GM23338 (cell line): ENCODE data around the gene RALGPS1. TPM values are rescaled to one million over a fixed set of nuclear protein-coding genes. Genes with fewer than 3 reads are reported as not detected.
A peak's percentile ranks its signal among the peaks of the same experiment; 100 is the strongest.
"Not testable (repeated sequence)": the region's sequence is repeated elsewhere in the genome, so short reads cannot be mapped to it uniquely, and the experiment has no call there.

Experiments
- ATAC-seq: fragments of 200-7000 bp; cut with Tn5 transposase; 3 replicates; pipeline ENCODE4 v1.9.1; 2020
- DNase-seq: peaks from one replicate; pipeline ENCODE4 v3.0.0-alpha.2; 2015; ENCODE audit warnings: low spot score
- H2AFZ ChIP-seq: fragments of 200-600 bp; sonication (generic); 2 replicates; pipeline ENCODE4 v1.8.0; 2016; ENCODE audit warnings: antibody characterized with exemption, mild to moderate bottlenecking, moderate library complexity
- H3F3A ChIP-seq: fragments of 200-600 bp; sonication (generic); replicated peaks from 2 replicates; pipeline ENCODE4 v1.8.0; 2017; ENCODE audit warnings: antibody characterized with exemption, mixed run types, low read depth
- H3K27ac ChIP-seq: fragments of 200-600 bp; sonication (generic); 2 replicates; pipeline ENCODE4 v1.6.1; 2016; ENCODE audit warnings: low read depth
- H3K27me3 ChIP-seq: fragments of 200-600 bp; sonication (generic); 2 replicates; pipeline ENCODE4 v1.8.0; 2016; ENCODE audit warnings: mild to moderate bottlenecking, mixed run types, moderate library complexity; ENCODE audit not compliant: insufficient read depth
- H3K36me3 ChIP-seq: fragments of 200-600 bp; sonication (generic); 2 replicates; pipeline ENCODE4 v1.8.0; 2016; ENCODE audit warnings: mild to moderate bottlenecking; ENCODE audit not compliant: insufficient read depth
- H3K4me1 ChIP-seq: fragments of 200-600 bp; sonication (generic); 2 replicates; pipeline ENCODE4 v1.8.0; 2016; ENCODE audit warnings: mild to moderate bottlenecking, moderate library complexity; ENCODE audit not compliant: insufficient read depth
- H3K4me2 ChIP-seq: fragments of 200-600 bp; sonication (generic); 2 replicates; pipeline ENCODE4 v1.7.1; 2017; ENCODE audit warnings: mixed run types
- H3K4me3 ChIP-seq: fragments of 200-600 bp; sonication (generic); 2 replicates; pipeline ENCODE4 v1.6.1; 2016; ENCODE audit warnings: mixed run types
- H3K79me2 ChIP-seq: fragments of 200-600 bp; sonication (generic); replicated peaks from 2 replicates; pipeline ENCODE4 v1.8.0; 2017; ENCODE audit warnings: mild to moderate bottlenecking; ENCODE audit not compliant: insufficient read depth
- H3K9me2 ChIP-seq: fragments of 200-600 bp; sonication (generic); 2 replicates; pipeline ENCODE4 v1.8.0; 2017; ENCODE audit not compliant: insufficient read depth
- H4K20me1 ChIP-seq: fragments of 200-600 bp; sonication (generic); replicated peaks from 2 replicates; pipeline ENCODE4 v1.8.0; 2017; ENCODE audit warnings: mild to moderate bottlenecking; ENCODE audit not compliant: insufficient read depth
- H3K27ac Mint-ChIP-seq: 2 replicates; pipeline ENCODE4 v1.8.0; 2020; ENCODE audit warnings: inconsistent platforms, mild to moderate bottlenecking, moderate library complexity, mixed read lengths
- H3K27me3 Mint-ChIP-seq: 3 replicates; pipeline ENCODE4 v1.8.0; 2022; ENCODE audit warnings: low read depth, mild to moderate bottlenecking, moderate library complexity, mixed read lengths, inconsistent platforms; ENCODE audit not compliant: insufficient read depth, poor library complexity
- H3K36me3 Mint-ChIP-seq: 3 replicates; pipeline ENCODE4 v1.8.0; 2021; ENCODE audit warnings: low read depth, mild to moderate bottlenecking, inconsistent platforms, moderate library complexity, mixed read lengths
- H3K4me1 Mint-ChIP-seq: 3 replicates; pipeline ENCODE4 v1.8.0; 2020; ENCODE audit warnings: mild to moderate bottlenecking, inconsistent platforms, mixed read lengths
- H3K4me3 Mint-ChIP-seq: 3 replicates; pipeline ENCODE4 v1.8.0; 2021; ENCODE audit warnings: moderate library complexity, mild to moderate bottlenecking, inconsistent platforms, mixed read lengths
- H3K9me3 Mint-ChIP-seq: 3 replicates; pipeline ENCODE4 v1.8.0; 2020; ENCODE audit warnings: moderate library complexity, mild to moderate bottlenecking, inconsistent platforms, mixed read lengths
- NANOG ChIP-seq: IDR thresholded peaks from 2 replicates; pipeline ENCODE4 v1.6.1; 2016; ENCODE audit warnings: antibody characterized with exemption, borderline replicate concordance
- ZNF114 ChIP-seq: fragments of 250-450 bp; sonication (Bioruptor Pico); IDR thresholded peaks from 2 replicates; pipeline ENCODE4 v1.5.0; 2020; ENCODE audit warnings: mild to moderate bottlenecking, moderate library complexity
- polyA plus RNA-seq: library from polyadenylated mRNA; unstranded; fragments of >200 nt; fragmentation: Nextera tagmentation; extraction: Ambion mirVana; gene quantifications from 2 replicates; pipeline ENCODE4 v1.2.1, GENCODE V29; 2016
- total RNA-seq: library from RNA; depleted of rRNA; stranded (reverse); fragments of >200 nt; shearing (Covaris generic); gene quantifications from 2 replicates; pipeline ENCODE4 v1.2.3, GENCODE V29; 2014
- TF ChIP-seq, protein P1 (sequence below), 2 experiments: fragments of 200-600 bp in 1 of 2; sonication (generic) in 1 of 2; conservative IDR thresholded peaks; 2 replicates each; pipeline versions ENCODE4 v1.5.1 to v1.6.1; 2016 to 2017; ENCODE audit warnings: antibody characterized with exemption in 2 of 2, low read depth in 2 of 2, mild to moderate bottlenecking in 2 of 2, moderate library complexity in 1 of 2
- TF ChIP-seq, protein P2 (sequence below): IDR thresholded peaks from one replicate; pipeline ENCODE4 v1.6.1; 2018; ENCODE audit warnings: antibody characterized with exemption; ENCODE audit not compliant: unreplicated experiment

Gene RALGPS1
- total and polyA plus RNA-seq, 2 experiments from 2014 or later, result 18.2 to 57.1 TPM

DNA sequence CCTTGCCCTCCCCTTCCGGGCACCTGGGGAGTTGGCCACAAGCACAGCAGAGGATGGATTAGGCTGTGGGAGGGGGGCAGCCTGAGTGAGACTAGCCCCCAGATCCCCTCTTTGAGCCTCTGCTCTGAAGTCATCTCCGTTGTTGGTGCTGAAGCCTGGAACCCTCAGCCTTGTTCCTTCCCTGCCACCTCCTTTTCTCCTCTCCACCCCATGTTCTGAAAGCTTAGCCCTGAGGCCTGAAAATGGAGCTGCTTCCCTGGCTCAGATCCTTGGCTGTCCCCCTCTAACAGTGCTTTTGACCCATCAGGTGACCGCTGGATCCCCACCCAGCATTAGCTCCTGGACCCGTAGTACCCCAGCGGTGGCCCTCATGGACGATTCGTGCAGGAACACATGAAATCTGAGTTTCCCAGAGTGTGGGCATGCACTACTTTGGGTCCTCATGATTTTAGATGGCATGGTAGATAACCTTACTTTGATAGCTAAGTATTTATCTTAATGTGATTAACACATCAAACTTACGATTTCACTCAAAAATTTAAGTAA is 229.4 kb downstream of the RALGPS1 start (continued):
- TF ChIP-seq, protein P1, sequence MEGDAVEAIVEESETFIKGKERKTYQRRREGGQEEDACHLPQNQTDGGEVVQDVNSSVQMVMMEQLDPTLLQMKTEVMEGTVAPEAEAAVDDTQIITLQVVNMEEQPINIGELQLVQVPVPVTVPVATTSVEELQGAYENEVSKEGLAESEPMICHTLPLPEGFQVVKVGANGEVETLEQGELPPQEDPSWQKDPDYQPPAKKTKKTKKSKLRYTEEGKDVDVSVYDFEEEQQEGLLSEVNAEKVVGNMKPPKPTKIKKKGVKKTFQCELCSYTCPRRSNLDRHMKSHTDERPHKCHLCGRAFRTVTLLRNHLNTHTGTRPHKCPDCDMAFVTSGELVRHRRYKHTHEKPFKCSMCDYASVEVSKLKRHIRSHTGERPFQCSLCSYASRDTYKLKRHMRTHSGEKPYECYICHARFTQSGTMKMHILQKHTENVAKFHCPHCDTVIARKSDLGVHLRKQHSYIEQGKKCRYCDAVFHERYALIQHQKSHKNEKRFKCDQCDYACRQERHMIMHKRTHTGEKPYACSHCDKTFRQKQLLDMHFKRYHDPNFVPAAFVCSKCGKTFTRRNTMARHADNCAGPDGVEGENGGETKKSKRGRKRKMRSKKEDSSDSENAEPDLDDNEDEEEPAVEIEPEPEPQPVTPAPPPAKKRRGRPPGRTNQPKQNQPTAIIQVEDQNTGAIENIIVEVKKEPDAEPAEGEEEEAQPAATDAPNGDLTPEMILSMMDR (conservative IDR thresholded peaks at IDR 0.05; ENCODE audit: low read depth in 2 of 2), result no peak
- TF ChIP-seq, protein P2, sequence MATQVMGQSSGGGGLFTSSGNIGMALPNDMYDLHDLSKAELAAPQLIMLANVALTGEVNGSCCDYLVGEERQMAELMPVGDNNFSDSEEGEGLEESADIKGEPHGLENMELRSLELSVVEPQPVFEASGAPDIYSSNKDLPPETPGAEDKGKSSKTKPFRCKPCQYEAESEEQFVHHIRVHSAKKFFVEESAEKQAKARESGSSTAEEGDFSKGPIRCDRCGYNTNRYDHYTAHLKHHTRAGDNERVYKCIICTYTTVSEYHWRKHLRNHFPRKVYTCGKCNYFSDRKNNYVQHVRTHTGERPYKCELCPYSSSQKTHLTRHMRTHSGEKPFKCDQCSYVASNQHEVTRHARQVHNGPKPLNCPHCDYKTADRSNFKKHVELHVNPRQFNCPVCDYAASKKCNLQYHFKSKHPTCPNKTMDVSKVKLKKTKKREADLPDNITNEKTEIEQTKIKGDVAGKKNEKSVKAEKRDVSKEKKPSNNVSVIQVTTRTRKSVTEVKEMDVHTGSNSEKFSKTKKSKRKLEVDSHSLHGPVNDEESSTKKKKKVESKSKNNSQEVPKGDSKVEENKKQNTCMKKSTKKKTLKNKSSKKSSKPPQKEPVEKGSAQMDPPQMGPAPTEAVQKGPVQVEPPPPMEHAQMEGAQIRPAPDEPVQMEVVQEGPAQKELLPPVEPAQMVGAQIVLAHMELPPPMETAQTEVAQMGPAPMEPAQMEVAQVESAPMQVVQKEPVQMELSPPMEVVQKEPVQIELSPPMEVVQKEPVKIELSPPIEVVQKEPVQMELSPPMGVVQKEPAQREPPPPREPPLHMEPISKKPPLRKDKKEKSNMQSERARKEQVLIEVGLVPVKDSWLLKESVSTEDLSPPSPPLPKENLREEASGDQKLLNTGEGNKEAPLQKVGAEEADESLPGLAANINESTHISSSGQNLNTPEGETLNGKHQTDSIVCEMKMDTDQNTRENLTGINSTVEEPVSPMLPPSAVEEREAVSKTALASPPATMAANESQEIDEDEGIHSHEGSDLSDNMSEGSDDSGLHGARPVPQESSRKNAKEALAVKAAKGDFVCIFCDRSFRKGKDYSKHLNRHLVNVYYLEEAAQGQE, result no peak
- no peak for TF ChIP-seq NANOG

GRCh38 chr9:127144670-127145445 is 230.3 kb downstream of the RALGPS1 start:
- Histone ChIP-seq H2AFZ (no peak overlapping the region), H3K4me2 (no peak overlapping the region), H3K36me3 (no peaks in the 10 kb centered on the region), H3F3A (no peaks in the 10 kb centered on the region), H3K27me3 (no peaks in the 10 kb centered on the region), H3K27ac (no peak overlapping the region), H3K4me3 (no peak overlapping the region), H4K20me1 (0 out of 2 replicates have a peak, but pooled peaks cover 5% of the 10 kb centered on the region), H3K79me2 (no peaks in the 10 kb centered on the region), H3K4me1 (peaks cover 13% of the 10 kb centered on the region), H3K9me2 (0 out of 2 replicates have a peak, but pooled peaks cover 3% of the 10 kb centered on the region)
- DNase-seq (no peak), ATAC-seq (no peak)
- no peaks in the 10 kb centered on the region for H3K27me3 Mint-ChIP-seq
- no peak for TF ChIP-seq ZNF114 (CRISPR knock-in tag)
- TF ChIP-seq, protein P1 (conservative IDR thresholded peaks at IDR 0.05; ENCODE audit: low read depth in 2 of 2), result 0 out of 4 replicates have a peak, but pooled peaks of 1 of the 2 experiments have one; percentile 15
- H3K4me1 Mint-ChIP-seq, result peaks cover 17% of the 10 kb centered on the region
- no peak overlapping the region for H3K27ac Mint-ChIP-seq
- H3K4me3 Mint-ChIP-seq, result no peak overlapping the region
- no peaks in the 10 kb centered on the region for H3K9me3 Mint-ChIP-seq
- H3K36me3 Mint-ChIP-seq, result no peaks in the 10 kb centered on the region

DNA sequence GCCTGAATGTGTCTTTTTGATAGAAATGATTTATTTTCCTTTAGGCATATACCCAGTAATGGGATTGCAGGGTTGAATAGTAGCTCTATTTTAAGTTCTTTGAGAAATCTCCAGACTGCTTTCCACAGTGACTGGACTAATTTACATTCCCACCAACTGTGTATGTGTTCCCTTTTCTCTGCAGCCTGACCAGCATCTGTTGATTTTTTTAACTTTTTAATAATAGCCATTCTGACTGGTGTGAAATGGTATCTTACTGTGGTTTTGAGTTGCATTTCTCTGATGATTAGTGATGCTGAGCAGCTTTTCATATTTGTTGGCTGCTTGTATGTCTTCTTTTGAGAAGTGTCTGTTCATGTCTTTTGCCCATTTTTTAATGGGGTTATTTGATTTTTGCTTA is 232.3 kb downstream of the RALGPS1 start:
- not testable (repeated sequence) for H3K27ac Mint-ChIP-seq, H3F3A ChIP-seq, H3K27me3 ChIP-seq, H3K27ac ChIP-seq, ATAC-seq, H3K79me2 ChIP-seq, H3K9me2 ChIP-seq, H3K4me3 ChIP-seq, H3K4me2 ChIP-seq, H3K36me3 ChIP-seq, H3K9me3 Mint-ChIP-seq, H4K20me1 ChIP-seq, H3K36me3 Mint-ChIP-seq, H3K4me3 Mint-ChIP-seq, H2AFZ ChIP-seq, DNase-seq, H3K27me3 Mint-ChIP-seq
- H3K4me1 ChIP-seq, result peaks cover 13% of the 10 kb centered on the region
- H3K4me1 Mint-ChIP-seq, result peaks cover 16% of the 10 kb centered on the region
